ENCODE results near the gene ARID2. TPM values are rescaled to one million over a fixed set of nuclear protein-coding genes. Genes with fewer than 3 reads are reported as not detected.

ARID2 gene
- total and polyA plus RNA-seq, 10 of the 15 experiments (the other 5 are each of a cell fraction or from before 2014, with no cell fraction given): 9.2 to 29.8 (median 20.3) TPM

DNA sequence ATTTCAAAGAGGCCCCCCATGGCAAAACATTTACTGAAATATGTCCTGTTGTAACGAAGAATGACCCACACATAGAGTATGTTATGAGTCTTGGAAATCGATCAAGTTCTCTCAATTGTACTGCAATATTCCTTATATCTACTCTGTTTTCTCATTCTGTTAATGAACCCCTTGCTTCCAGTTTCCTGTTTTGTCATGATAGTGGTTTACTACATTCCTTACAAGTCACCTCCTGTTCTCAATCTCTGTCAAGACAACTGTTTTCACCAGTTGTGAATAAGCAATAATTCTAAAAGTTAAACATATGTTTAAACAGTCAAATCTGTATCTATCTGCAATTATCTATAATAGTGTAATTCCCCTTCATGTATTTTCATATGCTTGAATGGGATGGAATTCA is 16.4 kb upstream of the ARID2 start:
- Histone ChIP-seq H3K79me2 (ENCODE audit: control insufficient read depth, insufficient read depth, low read length) (no peaks in the 10 kb centered on the region), H3K27me3 (replicated peaks in 1 of 2; ENCODE audit: control insufficient read depth in 2 of 2, insufficient read depth in 2 of 2, low read length in 1 of 2) (no peaks in the 10 kb centered on the region), H3K4me2 (ENCODE audit: control insufficient read depth, insufficient read depth) (no peak overlapping the region), H3K9me3 (replicated peaks; ENCODE audit: control insufficient read depth, insufficient read depth, low read length) (no peaks in the 10 kb centered on the region), H4K20me1 (ENCODE audit: control insufficient read depth, insufficient read depth) (no peaks in the 10 kb centered on the region), H3K4me1 (ENCODE audit: control insufficient read depth, insufficient read depth, low read length) (no peaks in the 10 kb centered on the region), H3K36me3 (ENCODE audit: control insufficient read depth in 2 of 2, insufficient read depth in 2 of 2, low read length in 1 of 2) (no peaks in the 10 kb centered on the region), H3K4me3 (no peak overlapping the region), H2AFZ (ENCODE audit: control insufficient read depth, low read depth, low read length) (no peak overlapping the region), H3K27ac (ENCODE audit: control insufficient read depth, insufficient read depth) (no peak overlapping the region), H3K9ac (ENCODE audit: control insufficient read depth, insufficient read depth, low read length) (no peak overlapping the region)
- no peak for DNase-seq (ENCODE audit: low read depth, low spot score)
- CTCF ChIA-PET: interaction anchor here (0.6 kb wide), 1 partner anchor 1625 kb away, joined by 4 read pairs; no protein-coding TSS in a partner anchor
- TF ChIP-seq SMAD5 (IDR thresholded peaks at IDR 0.05; ENCODE audit: low read depth) (no peak), ZNF384 (IDR thresholded peaks at IDR 0.05; ENCODE audit: borderline replicate concordance, low read depth, low read length) (no peak), FOXK2 (IDR thresholded peaks at IDR 0.05) (no peak), RELA (IDR thresholded peaks at IDR 0.05; ENCODE audit: borderline replicate concordance, partially characterized antibody) (no peak), POU2F2 (IDR thresholded peaks at IDR 0.05; ENCODE audit: borderline replicate concordance, low read depth, low read length) (no peak), STAT3 (IDR thresholded peaks at IDR 0.05; ENCODE audit: low read depth, low read length) (no peak), CHD2 (IDR thresholded peaks at IDR 0.05; ENCODE audit: borderline replicate concordance, low read depth, low read length) (no peak), MXI1 (IDR thresholded peaks at IDR 0.05; ENCODE audit: low read depth, low read length) (no peak), RCOR1 (conservative IDR thresholded peaks at IDR 0.05; ENCODE audit: low read depth, low read length) (no peak), JUNB (IDR thresholded peaks at IDR 0.05) (no peak), LARP7 (IDR thresholded peaks at IDR 0.05) (no peak), MTA2 (IDR thresholded peaks at IDR 0.05; ENCODE audit: low read depth) (no peak), TCF3 (IDR thresholded peaks at IDR 0.05; ENCODE audit: borderline replicate concordance, insufficient read depth, low read depth, low read length) (no peak), SUPT20H (IDR thresholded peaks at IDR 0.05; ENCODE audit: borderline replicate concordance, control insufficient read depth, low read depth, low read length) (no peak), SREBF2 (IDR thresholded peaks at IDR 0.05; ENCODE audit: low read length) (no peak), ZBED1 (IDR thresholded peaks at IDR 0.05; ENCODE audit: borderline replicate concordance) (no peak), POLR2A (IDR thresholded peaks at IDR 0.05; ENCODE audit: low read depth, low read length) (no peak)
- TF ChIP-seq, protein P1, sequence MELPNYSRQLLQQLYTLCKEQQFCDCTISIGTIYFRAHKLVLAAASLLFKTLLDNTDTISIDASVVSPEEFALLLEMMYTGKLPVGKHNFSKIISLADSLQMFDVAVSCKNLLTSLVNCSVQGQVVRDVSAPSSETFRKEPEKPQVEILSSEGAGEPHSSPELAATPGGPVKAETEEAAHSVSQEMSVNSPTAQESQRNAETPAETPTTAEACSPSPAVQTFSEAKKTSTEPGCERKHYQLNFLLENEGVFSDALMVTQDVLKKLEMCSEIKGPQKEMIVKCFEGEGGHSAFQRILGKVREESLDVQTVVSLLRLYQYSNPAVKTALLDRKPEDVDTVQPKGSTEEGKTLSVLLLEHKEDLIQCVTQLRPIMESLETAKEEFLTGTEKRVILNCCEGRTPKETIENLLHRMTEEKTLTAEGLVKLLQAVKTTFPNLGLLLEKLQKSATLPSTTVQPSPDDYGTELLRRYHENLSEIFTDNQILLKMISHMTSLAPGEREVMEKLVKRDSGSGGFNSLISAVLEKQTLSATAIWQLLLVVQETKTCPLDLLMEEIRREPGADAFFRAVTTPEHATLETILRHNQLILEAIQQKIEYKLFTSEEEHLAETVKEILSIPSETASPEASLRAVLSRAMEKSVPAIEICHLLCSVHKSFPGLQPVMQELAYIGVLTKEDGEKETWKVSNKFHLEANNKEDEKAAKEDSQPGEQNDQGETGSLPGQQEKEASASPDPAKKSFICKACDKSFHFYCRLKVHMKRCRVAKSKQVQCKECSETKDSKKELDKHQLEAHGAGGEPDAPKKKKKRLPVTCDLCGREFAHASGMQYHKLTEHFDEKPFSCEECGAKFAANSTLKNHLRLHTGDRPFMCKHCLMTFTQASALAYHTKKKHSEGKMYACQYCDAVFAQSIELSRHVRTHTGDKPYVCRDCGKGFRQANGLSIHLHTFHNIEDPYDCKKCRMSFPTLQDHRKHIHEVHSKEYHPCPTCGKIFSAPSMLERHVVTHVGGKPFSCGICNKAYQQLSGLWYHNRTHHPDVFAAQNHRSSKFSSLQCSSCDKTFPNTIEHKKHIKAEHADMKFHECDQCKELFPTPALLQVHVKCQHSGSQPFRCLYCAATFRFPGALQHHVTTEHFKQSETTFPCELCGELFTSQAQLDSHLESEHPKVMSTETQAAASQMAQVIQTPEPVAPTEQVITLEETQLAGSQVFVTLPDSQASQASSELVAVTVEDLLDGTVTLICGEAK (IDR thresholded peaks at IDR 0.05; ENCODE audit: borderline replicate concordance): no peak
- TF ChIP-seq, protein P2, sequence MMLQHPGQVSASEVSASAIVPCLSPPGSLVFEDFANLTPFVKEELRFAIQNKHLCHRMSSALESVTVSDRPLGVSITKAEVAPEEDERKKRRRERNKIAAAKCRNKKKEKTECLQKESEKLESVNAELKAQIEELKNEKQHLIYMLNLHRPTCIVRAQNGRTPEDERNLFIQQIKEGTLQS (IDR thresholded peaks at IDR 0.05; ENCODE audit: borderline replicate concordance, extremely low read depth, low read depth, low read length): no peak
- ATAC-seq: no peak
- intact Hi-C loops (cut with micrococcal nuclease; ENCODE audit: unreplicated experiment) (no loop called here), in situ Hi-C loops (cut with MboI) (no loop called here)
- WGBS (ENCODE audit: insufficient coverage, insufficient replicate concordance, low lambda C conversion rate, missing lambda C conversion rate): 97% methylated on average over 2 of the region's 2 CpGs
- no TSS peak for BruUV-seq (replicated peaks)
- SMC1A ChIA-PET (ENCODE audit: uncharacterized antibody, unreplicated experiment): no interaction called here
- POLR2A ChIA-PET: no interaction called here
- FAIRE-seq: no peak
- RAD21 ChIA-PET (ENCODE audit: unreplicated experiment): no interaction called here
